Lung (tissue), 12 donors: ENCODE results near the gene ALG12. TPM values are rescaled to one million over a fixed set of nuclear protein-coding genes. Genes with fewer than 3 reads are reported as not detected.

Source experiments
- ATAC-seq: fragments of 200-7000 bp; cut with Tn5 transposase; one replicate; pipeline ENCODE4 v1.9.1; 2020; ENCODE audit warnings: moderate number of reproducible peaks; ENCODE audit not compliant: insufficient read depth, low FRiP score
- DNase-seq, 3 donors: peaks; one replicate each; pipeline ENCODE4 v3.0.0-alpha.2; 2013 to 2017
- H3K27ac ChIP-seq, 2 donors: one replicate each; pipeline ENCODE4 v1.5.1; 2013; ENCODE audit warnings: mild to moderate bottlenecking in 2 of 2, moderate library complexity in 2 of 2, control low read depth in 1 of 2, inconsistent platforms in 1 of 2, low read depth in 1 of 2, low read length in 1 of 2
- H3K27me3 ChIP-seq, 3 donors: one replicate each; pipeline ENCODE4 v1.5.1; 2013; ENCODE audit warnings: low read length in 2 of 3; ENCODE audit not compliant: control insufficient read depth in 3 of 3, insufficient read depth in 3 of 3
- H3K36me3 ChIP-seq, 4 donors: one replicate each; pipeline ENCODE4 v1.5.1; 2013; ENCODE audit warnings: low read length in 4 of 4, mild to moderate bottlenecking in 1 of 4, moderate library complexity in 1 of 4; ENCODE audit not compliant: control insufficient read depth in 4 of 4, insufficient read depth in 4 of 4
- H3K4me1 ChIP-seq, 5 donors: one replicate each; pipeline ENCODE4 v1.5.1; 2013; ENCODE audit warnings: low read length in 5 of 5, mild to moderate bottlenecking in 2 of 5, moderate library complexity in 1 of 5; ENCODE audit not compliant: control insufficient read depth in 5 of 5, insufficient read depth in 5 of 5
- H3K4me3 ChIP-seq: one replicate; pipeline ENCODE4 v1.5.1; 2013; ENCODE audit warnings: mild to moderate bottlenecking, control low read depth, moderate library complexity
- H3K9ac ChIP-seq, 2 donors: one replicate each; pipeline ENCODE4 v1.5.1; 2013; ENCODE audit warnings: low read length in 2 of 2, control low read depth in 1 of 2; ENCODE audit not compliant: insufficient read depth in 1 of 2
- H3K9me3 ChIP-seq, 4 donors: one replicate each; pipeline ENCODE4 v1.5.1; 2013; ENCODE audit warnings: low read length in 3 of 4, mild to moderate bottlenecking in 1 of 4, moderate library complexity in 1 of 4; ENCODE audit not compliant: control insufficient read depth in 4 of 4, insufficient read depth in 3 of 4
- WGBS, 2 donors: extraction: QIAGEN DNeasy Blood & Tissue Kit; methylation state at CpG; one replicate each; pipeline ENCODE4 v1.1.7; 2013; 5-methylcytosine and 5-hydroxymethylcytosine counted together
- polyA plus RNA-seq, 2 donors: library from polyadenylated mRNA; stranded (reverse); fragments of 200-250 nt; gene quantifications; one replicate each; pipeline ENCODE4 v1.2.1, GENCODE V29; 2013
- total RNA-seq, 2 donors: library from RNA; depleted of rRNA in 1 of 2; stranded (reverse); fragments of >200 nt in 1 of 2; gene quantifications; one replicate each; pipeline ENCODE4 v1.2.1, GENCODE V29; 2014 to 2021
- TF ChIP-seq, protein P1 (sequence below): IDR thresholded peaks from 2 replicates; pipeline ENCODE4 v1.5.1; 2012; ENCODE audit warnings: mild to moderate bottlenecking; ENCODE audit errors: control extremely low read depth, extremely low read depth
- donor health status: control.
- donor health status: control.
- donor health status: Bipolar disorder and iron deficiency.
- donor health status: healthy.
- donor health status: DM: yes; HTN: yes; CAD: no.

ALG12 gene
- total and polyA plus RNA-seq, 4 donors = 13.6 to 33.9 (median 16.6) TPM

- peaks cover 0 to 22% (median 6%) of the 10 kb centered on the region in 5 donors for H3K4me1 ChIP-seq
- H3K27ac ChIP-seq = no peak overlapping the region
- H3K9ac ChIP-seq = no peak overlapping the region
- TF ChIP-seq, protein P1, sequence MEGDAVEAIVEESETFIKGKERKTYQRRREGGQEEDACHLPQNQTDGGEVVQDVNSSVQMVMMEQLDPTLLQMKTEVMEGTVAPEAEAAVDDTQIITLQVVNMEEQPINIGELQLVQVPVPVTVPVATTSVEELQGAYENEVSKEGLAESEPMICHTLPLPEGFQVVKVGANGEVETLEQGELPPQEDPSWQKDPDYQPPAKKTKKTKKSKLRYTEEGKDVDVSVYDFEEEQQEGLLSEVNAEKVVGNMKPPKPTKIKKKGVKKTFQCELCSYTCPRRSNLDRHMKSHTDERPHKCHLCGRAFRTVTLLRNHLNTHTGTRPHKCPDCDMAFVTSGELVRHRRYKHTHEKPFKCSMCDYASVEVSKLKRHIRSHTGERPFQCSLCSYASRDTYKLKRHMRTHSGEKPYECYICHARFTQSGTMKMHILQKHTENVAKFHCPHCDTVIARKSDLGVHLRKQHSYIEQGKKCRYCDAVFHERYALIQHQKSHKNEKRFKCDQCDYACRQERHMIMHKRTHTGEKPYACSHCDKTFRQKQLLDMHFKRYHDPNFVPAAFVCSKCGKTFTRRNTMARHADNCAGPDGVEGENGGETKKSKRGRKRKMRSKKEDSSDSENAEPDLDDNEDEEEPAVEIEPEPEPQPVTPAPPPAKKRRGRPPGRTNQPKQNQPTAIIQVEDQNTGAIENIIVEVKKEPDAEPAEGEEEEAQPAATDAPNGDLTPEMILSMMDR = no peak
- no peaks in the 10 kb centered on the region for H3K36me3 ChIP-seq
- H3K4me3 ChIP-seq = no peak overlapping the region
- H3K9me3 ChIP-seq = peaks cover 0 to 2% (median 0%) of the 10 kb centered on the region in 4 donors
- ATAC-seq = no peak
- WGBS, 2 donors = 83 to 91% methylated on average over 21 of the region's 21 CpGs
- no peaks in the 10 kb centered on the region for H3K27me3 ChIP-seq
- peak in 2 of 3 donors; percentile 47 to 51 for DNase-seq
These were observed 24.5 kb upstream of the ALG12 start for GRCh38 chr22:49942565-49943404.

GRCh38 chr22:49941507-49942316 lies 23.5 kb upstream of the ALG12 start:
- WGBS, 2 donors = 94 to 97% methylated on average over 17 of the region's 17 CpGs
- peaks cover 0 to 2% (median 0%) of the 10 kb centered on the region in 4 donors for H3K9me3 ChIP-seq
- H3K27me3 ChIP-seq = no peaks in the 10 kb centered on the region
- H3K4me3 ChIP-seq = no peak overlapping the region
- ATAC-seq = no peak
- no peak overlapping the region for H3K27ac ChIP-seq
- H3K36me3 ChIP-seq = no peaks in the 10 kb centered on the region
- DNase-seq = peak in 1 of 3 donors; percentile 13
- H3K9ac ChIP-seq = no peak overlapping the region
- TF ChIP-seq, protein P1 = no peak
- H3K4me1 ChIP-seq = peaks cover 0 to 22% (median 13%) of the 10 kb centered on the region in 5 donors

DNA sequence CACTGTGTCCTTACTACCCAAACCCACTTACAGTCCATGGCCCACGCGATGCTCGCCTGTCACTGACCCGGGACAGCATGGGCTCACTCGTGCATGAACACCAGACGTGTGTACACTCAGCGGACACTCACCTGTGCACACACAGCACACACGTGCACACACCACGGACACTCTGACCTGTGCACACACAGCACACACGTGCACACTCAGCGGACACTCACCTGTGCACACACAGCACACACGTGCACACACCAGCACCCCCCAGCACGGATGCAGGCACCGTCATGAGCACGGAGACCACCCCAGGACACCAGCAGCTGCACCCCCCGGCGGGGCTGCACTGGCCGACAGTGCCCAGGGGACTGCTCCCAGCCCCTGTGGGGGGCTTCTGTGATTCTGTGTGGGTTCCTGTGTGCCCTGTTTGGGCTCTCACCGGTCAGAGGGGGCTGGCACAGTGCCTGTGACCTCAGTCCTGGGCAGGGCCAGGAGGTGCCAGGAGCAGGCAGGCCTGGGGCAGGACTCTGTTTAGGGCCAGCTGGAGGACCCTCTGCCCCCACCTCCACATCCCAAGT lies 20.4 kb upstream of the ALG12 start:
- TF ChIP-seq, protein P1 = no peak
- Histone ChIP-seq H3K4me1 (peaks cover 2 to 19% (median 18%) of the 10 kb centered on the region in 5 donors), H3K27ac (peak overlapping the region in 1 of 2 donors; percentile 73), H3K36me3 (no peaks in the 10 kb centered on the region), H3K4me3 (no peak overlapping the region), H3K9me3 (peaks cover 0 to 2% (median 0%) of the 10 kb centered on the region in 4 donors), H3K27me3 (no peaks in the 10 kb centered on the region), H3K9ac (no peak overlapping the region)
- DNase-seq = no peak
- ATAC-seq = no peak
- WGBS, 2 donors = 78% methylated on average over 19 of the region's 19 CpGs
